GM19397 (cell line): ENCODE measurements around the gene LRIT2.
A peak's percentile ranks its signal among the peaks of the same experiment; 100 is the strongest.
"Not testable (repeated sequence)": the region's sequence is repeated elsewhere in the genome, so short reads cannot be mapped to it uniquely, and the experiment has no call there.

ENCODE experiments used
- ATAC-seq: cut with Tn5 transposase; IDR thresholded peaks from one replicate; pipeline ENCODE4 v1.9.1; 2021; ENCODE audit warnings: mild to moderate bottlenecking, moderate library complexity; ENCODE audit not compliant: unreplicated experiment

Gene LRIT2

GRCh38 chr10:84188815-84189214, 36.5 kb downstream of the LRIT2 start:
- no peak for ATAC-seq

DNA sequence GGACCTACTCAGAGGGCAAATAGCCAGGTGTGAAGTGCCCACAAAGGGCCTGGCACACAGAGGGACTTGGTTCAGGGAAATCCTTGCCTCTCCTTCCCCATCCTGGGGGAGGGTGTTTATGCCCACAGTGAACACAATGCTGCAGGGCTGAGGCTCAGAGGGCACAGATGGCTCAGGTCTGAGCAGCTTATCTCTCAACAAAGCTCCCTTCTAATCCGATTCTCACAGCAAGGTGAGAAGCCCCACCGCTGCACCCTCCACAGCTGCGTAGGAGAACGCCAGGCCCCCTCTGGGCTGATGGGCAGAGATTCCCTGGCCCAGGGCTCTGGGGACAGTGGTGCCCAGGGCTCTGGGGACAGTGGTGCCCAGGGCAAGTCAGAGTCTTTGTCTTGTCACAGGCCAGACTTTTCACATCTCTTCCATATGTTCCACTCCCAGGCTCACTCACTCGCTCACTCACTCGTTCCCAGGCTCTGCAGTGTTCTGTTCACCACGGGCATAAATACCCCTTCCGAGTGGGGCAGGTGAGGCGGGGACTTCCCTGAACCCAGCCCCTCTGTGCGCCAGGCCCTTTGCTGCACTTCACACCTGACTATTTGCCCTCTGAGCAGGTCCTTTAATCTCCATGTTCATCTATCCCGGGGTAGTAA, 39.7 kb downstream of the LRIT2 start:
- no peak for ATAC-seq

- ATAC-seq, result no peak
Observed at GRCh38 chr10:84184517-84184916, 40.8 kb downstream of the LRIT2 start.

DNA sequence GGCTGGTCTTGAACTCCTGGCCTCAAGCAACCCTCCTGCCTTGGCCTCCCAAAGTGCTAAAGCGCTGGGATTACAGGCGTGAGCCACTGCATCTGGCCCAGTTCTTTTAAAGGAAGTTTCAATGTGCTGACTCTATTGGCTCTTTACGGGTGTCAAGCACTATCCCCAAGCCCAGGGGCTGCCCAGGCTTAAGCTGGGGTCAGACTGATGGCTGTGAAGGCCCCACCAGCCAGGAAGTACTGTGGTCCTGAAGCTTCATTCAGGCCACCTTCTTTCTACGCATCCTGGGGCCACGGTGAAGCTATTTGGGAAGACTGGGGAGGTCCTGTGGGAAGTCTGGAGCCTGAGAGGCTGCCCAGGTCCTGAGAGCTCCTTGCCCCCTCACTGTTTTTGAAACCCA, 43.7 kb downstream of the LRIT2 start:
- no peak for ATAC-seq

- not testable (repeated sequence) for ATAC-seq
Observed at GRCh38 chr10:84180386-84180785, 45.0 kb downstream of the LRIT2 start.

GRCh38 chr10:84179059-84179710, 46.2 kb downstream of the LRIT2 start:
- peak; percentile 87 for ATAC-seq

DNA sequence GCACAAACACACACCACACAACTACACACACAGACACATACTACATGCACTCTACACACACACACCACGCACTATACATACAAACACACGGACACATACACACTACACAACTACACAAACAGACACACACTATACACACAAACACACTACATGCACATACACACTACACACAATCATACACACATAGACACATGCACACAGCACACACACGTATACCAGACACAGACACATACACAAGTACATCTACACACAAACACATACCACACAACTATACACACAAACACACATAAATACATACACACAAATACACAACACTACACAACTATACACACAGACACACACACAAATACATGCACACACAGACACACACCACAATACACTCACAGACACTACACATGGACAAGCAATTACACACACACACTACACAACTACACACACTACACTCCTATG, 47.2 kb downstream of the LRIT2 start:
- ATAC-seq, result no peak

DNA sequence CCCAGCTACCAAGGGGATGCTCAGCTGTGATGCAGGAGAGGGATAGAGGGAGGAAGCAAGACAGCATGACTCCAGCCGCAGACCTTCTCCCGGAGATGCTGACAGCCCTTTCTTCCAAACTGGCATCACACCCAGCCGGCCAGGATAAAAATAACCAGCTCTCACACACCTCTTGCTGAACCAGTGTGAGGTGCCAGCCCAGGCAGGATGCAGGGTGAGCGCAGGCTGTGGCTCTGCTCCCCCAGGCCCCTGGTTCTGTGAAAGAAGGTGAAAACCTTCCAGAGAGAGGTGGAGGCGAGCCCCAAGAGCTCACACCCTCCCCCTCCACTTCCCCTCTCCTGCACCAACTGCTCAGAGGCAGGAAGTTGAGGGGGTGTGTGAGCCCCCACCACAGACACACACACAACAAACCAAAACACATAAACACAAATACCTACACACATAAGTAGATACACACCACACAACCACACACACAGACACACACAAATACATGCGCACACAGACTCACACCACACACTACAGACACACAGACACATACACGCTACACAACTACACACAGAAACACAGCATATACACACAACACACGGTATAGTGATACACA, 47.7 kb downstream of the LRIT2 start:
- ATAC-seq, result peak; percentile 35

DNA sequence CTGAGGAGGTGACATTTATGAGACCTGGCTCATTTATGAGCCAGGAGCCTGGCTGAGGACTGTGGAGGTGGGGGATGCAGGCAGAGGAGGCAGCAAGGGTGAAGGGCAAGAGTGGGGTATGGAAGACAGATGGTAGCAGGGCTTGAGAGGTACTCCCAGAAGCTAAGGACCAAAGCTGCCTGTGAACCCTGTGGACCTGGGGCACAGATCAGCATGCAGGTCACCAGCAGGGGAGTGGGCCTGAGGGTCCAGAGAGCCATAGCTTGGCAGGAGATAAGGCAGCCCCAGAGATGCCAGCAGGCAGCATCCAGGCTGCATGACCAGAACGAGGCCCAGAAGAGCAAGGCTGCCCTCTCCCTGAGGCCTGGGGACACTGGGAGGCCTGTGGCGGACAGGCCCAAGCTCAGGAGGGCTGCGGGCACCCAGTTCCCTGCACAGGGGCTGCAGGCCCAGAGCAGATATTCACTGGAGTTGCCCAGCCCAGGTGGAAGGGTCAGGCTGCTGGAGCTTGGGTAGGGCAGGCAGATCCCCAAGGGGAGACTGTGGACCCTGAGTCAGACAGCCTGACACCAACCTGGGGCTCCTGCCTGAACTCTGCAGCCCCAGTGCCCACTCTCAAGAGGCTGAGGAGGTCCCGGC, 48.4 kb downstream of the LRIT2 start:
- no peak for ATAC-seq

- ATAC-seq, result no peak
Observed at GRCh38 chr10:84176351-84176750, 49.0 kb downstream of the LRIT2 start.

GRCh38 chr10:84175436-84175835, 49.9 kb downstream of the LRIT2 start:
- no peak for ATAC-seq

DNA sequence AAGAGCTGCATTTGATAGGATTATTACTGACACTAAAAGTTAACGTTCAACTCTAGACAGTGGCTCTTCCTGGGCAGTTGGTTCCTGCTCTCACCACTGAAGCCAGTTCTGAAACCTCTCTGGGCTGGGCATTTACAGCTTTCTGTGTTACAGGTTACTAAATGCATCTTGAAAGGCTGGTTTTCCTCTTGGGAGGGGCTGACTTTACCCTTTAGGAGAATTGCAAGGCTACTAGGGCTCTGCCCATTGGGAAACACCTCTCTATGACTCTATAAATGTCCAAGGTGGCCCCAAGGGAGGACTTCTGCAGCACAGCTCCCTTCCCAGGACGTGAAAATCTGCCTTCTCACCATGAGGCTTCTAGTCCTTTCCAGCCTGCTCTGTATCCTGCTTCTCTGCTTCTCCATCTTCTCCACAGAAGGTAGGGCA, 51.8 kb downstream of the LRIT2 start, which contains the start of gene GPR15LG:
Gene GPR15LG, plus strand, starts transcription at position 301 of the 429 bp plus-strand sequence. Its CDS starts 51 bp downstream, at position 352.
- ATAC-seq, result no peak

GRCh38 chr10:84172467-84173356, 52.6 kb downstream of the LRIT2 start:
- ATAC-seq, result peak; percentile 50

- peak; percentile 26 for ATAC-seq
Observed at GRCh38 chr10:84171700-84172466, 53.5 kb downstream of the LRIT2 start.

- not testable (repeated sequence) for ATAC-seq
Observed at GRCh38 chr10:84171237-84171636, 54.1 kb downstream of the LRIT2 start.
